Omental fat pad (tissue), 4 donors: ENCODE results near the gene IMMT. TPM values are rescaled to one million over a fixed set of nuclear protein-coding genes. Genes with fewer than 3 reads are reported as not detected.

ENCODE experiments used
- ATAC-seq: fragments of 150-250 bp; one replicate; pipeline ENCODE4 v1.9.1; 2016; ENCODE audit warnings: mild to moderate bottlenecking, moderate library complexity; ENCODE audit not compliant: low FRiP score
- DNase-seq: peaks from one replicate; pipeline ENCODE4 v3.0.0-alpha.2; 2019; ENCODE audit warnings: low spot score
- total RNA-seq, 4 donors: library from RNA; depleted of rRNA; stranded (reverse); fragments of >200 nt; gene quantifications; one replicate each; pipeline ENCODE4 v1.1.0, GENCODE V29; 2016
- TF ChIP-seq, protein P1 (sequence below), 3 donors: fragments of 450-650 bp; IDR thresholded peaks; one replicate each; pipeline ENCODE4 v1.5.1; 2016 to 2017; ENCODE audit warnings: antibody characterized with exemption in 3 of 3, mild to moderate bottlenecking in 3 of 3, moderate library complexity in 2 of 3

Gene IMMT
- total RNA-seq, 4 donors from 2014 or later, result 52.2 to 64.7 (median 58.7) TPM

- TF ChIP-seq, protein P1, sequence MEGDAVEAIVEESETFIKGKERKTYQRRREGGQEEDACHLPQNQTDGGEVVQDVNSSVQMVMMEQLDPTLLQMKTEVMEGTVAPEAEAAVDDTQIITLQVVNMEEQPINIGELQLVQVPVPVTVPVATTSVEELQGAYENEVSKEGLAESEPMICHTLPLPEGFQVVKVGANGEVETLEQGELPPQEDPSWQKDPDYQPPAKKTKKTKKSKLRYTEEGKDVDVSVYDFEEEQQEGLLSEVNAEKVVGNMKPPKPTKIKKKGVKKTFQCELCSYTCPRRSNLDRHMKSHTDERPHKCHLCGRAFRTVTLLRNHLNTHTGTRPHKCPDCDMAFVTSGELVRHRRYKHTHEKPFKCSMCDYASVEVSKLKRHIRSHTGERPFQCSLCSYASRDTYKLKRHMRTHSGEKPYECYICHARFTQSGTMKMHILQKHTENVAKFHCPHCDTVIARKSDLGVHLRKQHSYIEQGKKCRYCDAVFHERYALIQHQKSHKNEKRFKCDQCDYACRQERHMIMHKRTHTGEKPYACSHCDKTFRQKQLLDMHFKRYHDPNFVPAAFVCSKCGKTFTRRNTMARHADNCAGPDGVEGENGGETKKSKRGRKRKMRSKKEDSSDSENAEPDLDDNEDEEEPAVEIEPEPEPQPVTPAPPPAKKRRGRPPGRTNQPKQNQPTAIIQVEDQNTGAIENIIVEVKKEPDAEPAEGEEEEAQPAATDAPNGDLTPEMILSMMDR (IDR thresholded peaks at IDR 0.05), result no peak
- no peak for ATAC-seq
- DNase-seq, result no peak
Observed at GRCh38 chr2:86143307-86143706, 52.0 kb downstream of the IMMT start.

- DNase-seq (no peak), ATAC-seq (no peak)
- TF ChIP-seq, protein P1 (IDR thresholded peaks at IDR 0.05), result no peak
Observed at GRCh38 chr2:86142436-86143257, 52.6 kb downstream of the IMMT start.

DNA sequence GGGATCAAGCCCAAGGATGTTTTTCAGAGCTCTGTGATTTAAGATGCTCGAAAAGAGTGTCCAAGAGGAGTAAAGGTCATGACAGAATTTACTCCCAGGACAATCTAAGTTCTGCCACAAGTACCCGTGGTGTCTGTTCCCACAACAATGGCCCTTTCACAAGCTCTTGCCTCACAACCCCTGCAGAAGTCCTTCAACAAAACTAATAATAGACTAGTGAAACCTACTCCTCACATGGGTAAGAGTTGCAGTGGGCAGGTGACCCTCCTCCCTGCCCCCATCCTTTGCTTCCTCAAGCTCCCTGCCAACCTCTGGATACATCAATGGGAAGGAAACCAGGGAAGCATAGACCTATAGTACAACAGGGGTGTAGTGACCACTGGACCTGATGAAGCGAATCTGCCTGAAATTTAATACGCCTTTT, 54.3 kb downstream of the IMMT start:
- ATAC-seq (no peak), DNase-seq (no peak)
- TF ChIP-seq, protein P1 (IDR thresholded peaks at IDR 0.05), result no peak

DNA sequence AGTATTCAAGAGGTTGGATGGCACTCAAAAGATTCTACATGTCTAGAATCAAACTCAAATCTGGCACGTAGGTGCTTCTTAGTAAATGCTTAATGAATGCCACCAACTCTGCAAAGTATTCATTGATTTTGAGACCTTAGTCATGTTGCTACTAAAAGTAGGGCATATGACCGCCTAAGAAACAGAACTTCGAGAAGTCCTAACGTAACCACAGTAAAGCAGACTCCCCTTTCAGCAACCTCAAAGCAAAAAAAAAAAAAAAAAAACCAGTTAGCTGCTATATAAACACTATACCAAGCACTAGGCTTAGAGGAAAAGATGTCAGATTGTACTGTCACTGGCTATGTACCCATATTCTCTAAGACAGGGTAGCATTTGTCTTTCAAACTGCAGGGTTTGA, 55.3 kb downstream of the IMMT start:
- no peak for DNase-seq
- TF ChIP-seq, protein P1 (IDR thresholded peaks at IDR 0.05), result no peak
- no peak for ATAC-seq

DNA sequence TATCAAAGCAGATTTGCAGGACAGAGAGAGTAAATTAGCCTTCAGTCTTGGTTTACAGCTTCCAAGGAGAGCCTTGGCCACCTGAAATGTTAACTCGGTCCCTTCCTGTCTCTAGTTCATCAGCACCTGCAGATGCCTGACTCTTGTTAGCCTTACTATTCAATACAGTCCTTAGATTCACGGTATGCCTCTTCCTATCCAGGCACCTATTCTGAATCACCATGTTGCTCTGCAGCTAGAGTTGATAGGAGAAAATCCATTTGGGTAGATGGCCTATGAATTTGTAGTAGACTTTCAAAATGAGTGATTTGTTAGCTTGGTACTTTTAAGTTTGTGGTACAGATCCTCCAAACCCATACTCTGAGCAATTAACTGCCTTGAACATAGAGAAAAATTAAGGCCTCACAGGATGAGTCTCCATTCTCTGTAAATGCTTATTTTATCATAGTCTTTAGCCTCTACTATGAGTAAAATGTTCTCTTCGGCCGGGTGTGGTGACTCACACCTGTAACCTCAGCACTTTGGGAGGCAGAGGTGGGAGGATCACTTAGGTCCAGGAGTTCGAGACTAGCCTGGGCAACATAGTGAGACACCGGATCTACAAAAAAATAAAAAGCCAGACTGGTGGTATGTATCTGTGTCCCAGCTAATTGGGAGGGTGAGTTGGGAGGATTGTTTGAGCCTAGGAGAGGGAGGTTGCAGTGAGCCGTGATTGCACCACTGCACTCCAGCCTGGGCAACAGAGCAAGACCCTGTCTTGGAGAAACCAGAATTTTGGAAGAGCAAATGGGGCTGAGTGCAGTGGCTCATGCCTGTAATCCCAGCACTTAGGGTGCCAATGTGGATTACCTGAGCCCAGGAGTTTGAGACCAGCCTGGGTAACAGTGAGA, 56.3 kb downstream of the IMMT start:
- TF ChIP-seq, protein P1 (IDR thresholded peaks at IDR 0.05), result no peak
- ATAC-seq (no peak), DNase-seq (no peak)

GRCh38 chr2:86136141-86136540, 59.1 kb downstream of the IMMT start:
- no peak for ATAC-seq
- TF ChIP-seq, protein P1 (IDR thresholded peaks at IDR 0.05), result no peak
- DNase-seq, result no peak
